Effector CD4-positive, alpha-beta T cell (primary cell): ENCODE measurements around the gene OGA.

ENCODE experiments used
- DNase-seq: peaks from one replicate; pipeline ENCODE4 v3.0.0-alpha.2; 2020

Gene OGA

DNA sequence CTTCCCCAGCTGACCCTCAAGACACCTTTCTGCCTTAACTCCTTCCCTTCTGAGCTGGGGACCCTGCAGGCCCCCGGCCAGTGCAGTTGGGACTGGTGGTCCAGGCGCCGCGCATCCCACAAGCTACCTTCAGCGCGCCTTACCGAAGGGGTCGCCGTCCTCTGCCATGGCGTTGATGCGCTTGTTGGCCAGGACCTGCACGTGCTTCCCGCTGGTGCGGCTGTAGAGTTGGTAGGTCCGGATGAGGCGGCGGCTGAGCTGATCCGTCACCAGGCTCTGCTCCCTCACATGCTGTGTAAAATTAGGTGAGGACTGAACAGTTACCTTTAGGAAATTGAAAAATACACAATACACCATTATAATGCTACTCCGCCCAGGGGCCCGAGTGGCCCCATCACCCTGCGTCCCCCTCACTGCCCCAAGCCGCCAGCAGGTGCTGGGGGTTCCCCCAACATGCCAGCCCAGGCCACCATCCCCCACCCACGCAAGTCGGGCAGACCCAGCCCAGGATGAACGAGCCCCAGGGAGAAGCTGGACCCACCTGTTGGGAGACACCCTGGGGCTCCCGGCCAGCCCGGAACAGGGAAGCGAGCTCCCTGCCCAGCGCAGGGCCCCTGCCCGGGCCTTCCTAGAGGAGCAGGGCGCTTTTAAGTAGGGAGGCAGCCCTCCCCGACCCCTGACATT is 43.5 kb downstream of the OGA start:
- no peak for DNase-seq

GRCh38 chr10:101773923-101774588 is 44.2 kb downstream of the OGA start:
- DNase-seq = no peak

- no peak for DNase-seq
These were observed 45.1 kb downstream of the OGA start for GRCh38 chr10:101772895-101773761.

DNA sequence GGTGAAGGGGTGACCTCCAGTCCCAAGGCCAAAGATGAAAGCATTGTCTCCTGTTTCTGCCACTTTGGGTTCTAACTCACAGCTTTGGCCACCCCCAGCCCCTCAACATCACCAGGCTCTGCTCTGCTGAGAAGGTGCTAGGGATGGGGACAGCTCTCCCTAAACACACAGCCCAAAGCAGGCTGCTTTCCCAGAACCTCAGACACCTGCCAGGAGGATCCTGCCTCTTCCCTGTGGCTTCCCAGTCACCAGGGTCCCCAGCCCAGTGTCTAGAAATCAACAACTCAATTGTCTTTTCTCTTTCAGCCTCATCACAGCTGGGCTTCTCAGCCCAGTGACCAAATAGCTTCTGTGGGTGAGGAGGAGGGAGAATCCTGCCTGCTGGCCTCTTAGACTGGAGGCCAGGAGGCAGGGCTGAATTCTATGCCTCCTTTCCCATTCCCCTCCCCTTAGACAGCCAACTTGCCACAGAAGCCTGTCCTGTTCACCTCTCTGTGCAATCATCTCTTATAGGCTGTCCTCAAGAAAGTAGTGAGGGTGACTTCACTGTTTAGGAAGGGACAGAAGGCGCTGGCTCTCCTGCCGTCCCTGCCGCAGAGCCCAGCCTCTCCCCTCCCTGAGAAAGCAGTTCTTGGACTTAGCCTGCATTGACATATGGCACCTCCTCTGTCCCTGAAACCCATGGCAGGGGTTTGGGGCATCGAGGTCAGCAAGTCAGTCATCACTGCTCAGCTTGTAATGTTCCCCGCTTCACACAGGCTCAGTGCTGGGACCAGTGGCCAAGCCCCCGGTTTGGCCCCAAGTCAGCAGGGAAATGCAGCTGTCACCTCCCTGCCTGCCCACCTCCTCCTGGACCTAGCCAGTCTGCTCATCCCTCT is 46.0 kb downstream of the OGA start:
- no peak for DNase-seq

DNA sequence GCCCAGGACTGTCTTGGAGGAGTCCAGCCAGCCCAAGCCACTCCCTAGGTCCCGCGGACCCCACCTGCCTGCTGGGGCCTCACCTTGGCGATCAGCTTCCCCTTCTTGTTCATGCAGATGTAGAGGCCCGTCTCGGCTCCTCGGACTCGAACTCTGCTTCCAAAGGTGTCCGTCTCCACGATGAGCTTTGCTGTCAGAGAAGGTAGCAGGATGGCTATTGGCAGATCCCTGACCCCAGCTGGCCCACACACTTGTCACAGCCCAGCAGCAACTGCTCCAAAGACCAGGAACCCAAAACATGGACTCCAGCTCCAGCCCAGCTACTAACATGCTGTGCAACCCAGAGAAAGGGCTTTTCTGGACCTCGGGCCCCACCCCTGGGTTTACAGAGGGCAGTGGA is 46.9 kb downstream of the OGA start:
- no peak for DNase-seq

DNA sequence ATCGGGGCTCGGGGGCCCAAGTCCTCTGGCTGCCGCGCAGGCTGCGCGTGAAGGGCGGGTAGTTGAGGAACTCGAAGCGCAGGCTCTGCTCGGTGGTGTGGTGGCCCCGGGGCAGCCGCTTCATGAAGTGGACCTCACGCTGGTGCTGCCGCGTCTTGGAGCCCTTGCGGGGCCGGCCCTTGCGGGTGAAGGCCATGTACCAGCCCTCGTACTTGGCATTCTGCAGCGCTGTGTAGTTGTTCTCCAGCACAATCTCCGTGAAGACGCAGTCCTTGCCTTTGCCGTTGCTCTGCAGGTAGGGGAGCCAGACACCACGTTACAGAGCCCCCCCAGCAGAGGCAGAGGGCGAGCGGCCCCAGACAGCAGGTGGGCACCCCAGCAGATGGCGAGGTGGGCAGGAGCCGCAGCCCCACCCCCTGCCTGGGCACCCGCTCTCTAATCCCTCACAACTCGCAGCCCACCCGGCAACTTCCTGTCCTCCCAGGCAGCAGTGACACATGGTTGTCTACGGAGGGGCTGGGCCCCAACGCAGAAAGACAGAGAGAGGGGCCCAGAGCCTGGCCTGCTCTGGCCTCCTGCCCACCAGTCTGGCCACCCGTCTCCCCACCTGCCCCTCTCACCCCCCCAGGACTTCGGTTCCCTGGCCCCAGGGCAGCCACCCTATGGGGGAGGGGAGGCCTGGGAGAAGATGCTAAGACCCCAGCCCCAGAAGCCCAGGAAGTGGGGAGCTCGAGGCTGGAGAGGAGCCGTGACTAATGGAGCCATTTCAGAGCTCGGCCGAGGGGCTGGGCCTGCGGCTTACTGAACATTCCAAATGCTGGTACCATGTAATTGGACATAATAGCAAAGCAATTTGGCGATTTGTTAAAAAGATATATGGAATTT is 47.7 kb downstream of the OGA start:
- DNase-seq = no peak

DNA sequence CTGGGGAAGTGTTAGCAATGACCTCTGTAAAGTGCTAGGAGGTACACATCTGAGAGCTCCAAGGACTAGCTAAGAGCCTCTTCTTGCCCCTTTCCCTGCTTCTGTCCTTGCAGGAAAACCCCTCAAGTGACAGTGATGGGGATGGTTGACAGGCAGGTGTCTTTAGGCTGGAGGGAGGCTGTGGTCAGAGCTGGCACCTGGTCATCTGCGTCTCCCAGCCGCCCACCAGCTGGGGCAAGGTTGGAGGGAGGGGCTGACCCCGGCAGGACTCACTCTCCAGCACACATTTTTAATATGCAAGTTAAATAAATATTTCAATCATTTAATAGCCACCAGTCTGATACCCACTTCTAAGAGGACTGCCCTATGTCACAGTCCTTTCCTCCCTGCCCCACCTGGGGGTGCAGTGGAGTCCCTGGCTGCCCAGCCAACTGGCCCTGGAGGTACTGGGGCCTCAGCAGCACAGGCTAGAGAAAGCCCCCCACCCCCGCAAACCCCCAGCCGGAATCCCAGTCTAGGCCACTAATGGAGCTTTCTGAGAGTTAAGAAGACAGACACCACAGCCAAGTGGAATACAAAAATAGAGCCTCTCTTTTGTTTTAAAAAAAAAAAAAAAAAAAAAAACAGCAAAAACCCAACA is 48.6 kb downstream of the OGA start:
- no peak for DNase-seq

DNA sequence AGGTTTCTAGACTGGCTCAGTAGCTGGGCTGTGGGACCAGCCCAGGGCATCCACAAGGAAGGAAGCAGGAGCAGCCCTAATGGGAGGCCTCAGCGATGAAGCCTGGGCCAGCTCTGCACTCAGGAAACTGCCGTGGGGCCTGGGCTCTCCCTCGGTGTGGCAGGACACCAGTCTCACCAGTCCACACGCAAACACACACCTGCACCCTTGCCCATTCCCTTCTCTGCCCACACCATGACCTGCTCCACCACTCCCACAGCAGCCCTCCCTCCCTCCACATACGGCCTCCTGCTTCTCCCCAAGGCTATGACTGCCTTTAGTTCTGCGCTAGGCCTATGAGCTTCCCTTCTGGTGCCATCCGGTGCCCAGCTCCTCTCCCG is 49.5 kb downstream of the OGA start:
- DNase-seq = no peak

- no peak for DNase-seq
These were observed 50.1 kb downstream of the OGA start for GRCh38 chr10:101767966-101768790.

DNA sequence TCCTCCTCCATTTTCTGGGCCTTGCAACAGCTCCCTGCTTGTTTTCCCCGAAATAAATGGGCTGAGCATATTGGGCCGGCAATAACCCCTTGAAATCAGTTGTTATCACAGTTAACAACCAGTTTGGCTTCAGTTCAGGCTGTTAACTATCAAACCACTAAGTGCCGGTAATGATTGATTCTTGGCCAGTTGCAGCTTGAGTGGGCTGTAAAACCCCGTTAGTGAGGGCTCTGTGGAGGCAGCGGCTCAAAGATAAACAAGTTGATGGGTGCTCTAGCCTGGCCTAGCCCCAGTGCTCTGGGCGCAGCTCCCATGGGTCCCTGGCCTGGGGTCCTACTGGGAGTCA is 50.7 kb downstream of the OGA start:
- DNase-seq = no peak

- no peak for DNase-seq
These were observed 51.3 kb downstream of the OGA start for GRCh38 chr10:101766753-101767599.

- DNase-seq = no peak
These were observed 51.9 kb downstream of the OGA start for GRCh38 chr10:101766306-101766705.

- DNase-seq = no peak
These were observed 55.0 kb downstream of the OGA start for GRCh38 chr10:101763141-101763846.

DNA sequence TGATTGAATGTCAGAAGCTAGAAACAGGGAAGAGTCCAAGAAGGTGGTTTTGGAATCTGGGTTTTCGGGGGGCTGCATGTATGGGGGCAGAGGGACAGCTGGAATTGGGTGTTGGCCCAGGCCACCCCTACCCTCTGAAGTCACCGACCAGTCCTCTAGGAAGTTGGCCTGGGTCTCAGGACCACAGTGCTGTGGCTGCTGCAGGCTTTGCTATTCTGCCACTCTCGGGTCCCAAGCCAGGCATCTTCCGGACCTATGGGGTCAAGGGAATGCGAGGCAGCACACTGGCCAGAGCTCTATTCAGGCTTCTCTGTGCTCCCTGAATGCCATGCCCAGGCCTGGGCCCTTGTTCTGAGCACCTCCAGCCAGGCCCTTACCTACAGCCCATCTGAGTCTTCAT is 55.5 kb downstream of the OGA start:
- no peak for DNase-seq

DNA sequence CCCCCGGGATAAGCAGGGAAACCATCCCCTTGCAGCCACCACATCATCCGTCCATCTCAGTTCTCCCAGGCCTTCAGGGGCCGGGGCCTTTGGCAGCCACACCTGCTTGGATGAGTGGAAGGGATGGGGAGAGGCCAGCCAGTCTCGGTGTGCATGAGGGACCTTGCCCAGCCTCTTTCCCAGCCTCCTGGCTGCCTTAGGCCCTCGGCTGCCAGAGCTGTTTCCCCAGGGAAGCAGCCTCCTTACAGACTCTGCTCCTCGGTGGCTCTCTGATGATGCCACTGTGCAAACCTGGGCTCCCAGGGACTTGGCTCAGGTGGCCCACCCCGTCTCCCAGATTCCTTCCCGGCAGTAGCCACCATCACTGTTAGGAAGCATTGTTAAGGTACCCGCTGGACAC is 57.0 kb downstream of the OGA start:
- no peak for DNase-seq

GRCh38 chr10:101760510-101760909 is 57.7 kb downstream of the OGA start:
- no peak for DNase-seq

DNA sequence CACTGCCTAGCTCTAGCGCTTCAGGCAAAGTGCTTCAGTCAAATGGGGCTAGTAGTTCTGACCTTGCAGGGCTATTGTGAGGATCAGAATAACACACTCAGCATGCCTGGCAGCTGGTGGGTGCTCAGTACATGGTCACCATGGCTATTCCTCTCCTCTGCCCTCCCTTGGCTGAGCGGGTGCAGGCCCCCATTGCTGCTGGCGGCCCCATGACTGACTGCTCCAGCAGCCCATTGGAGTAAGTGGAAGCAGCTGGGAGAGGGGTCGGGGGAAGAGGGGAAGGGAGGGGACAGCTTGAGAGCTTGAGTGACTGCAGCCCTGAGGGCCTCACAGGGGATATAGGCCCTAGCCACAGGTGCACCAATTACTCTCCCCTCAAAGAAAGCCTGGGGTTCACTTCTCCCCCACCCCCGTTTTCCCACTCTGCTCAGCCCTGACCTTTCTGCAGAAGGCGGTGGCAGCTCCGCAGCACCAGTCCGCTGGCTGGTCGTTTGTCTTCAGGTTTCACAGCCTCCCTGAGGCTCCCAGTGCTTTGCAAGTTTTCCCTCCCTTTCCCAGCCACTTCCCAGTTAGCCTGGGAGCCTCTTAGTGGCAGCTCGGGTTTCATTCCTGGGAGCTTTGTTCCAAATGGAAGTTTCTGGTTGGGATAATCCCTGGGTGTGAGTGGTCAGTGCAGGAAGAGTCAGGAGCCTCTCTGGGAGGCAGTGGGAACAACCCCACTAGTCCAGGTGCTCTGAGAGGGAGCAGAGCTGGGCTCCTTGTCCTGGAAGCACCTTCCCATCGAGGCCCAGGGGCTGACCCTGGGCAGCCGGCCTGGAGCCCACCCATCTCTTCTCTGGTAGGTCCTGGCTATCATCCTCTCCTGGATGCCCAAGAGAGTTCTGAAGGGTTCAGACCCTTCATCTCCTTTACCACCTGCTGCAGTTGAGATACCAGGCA is 58.7 kb downstream of the OGA start:
- no peak for DNase-seq

GRCh38 chr10:101758858-101759257 is 59.4 kb downstream of the OGA start:
- DNase-seq = no peak
